Measurements from ENCODE around the gene RPL27A.

RPL27A gene

DNA sequence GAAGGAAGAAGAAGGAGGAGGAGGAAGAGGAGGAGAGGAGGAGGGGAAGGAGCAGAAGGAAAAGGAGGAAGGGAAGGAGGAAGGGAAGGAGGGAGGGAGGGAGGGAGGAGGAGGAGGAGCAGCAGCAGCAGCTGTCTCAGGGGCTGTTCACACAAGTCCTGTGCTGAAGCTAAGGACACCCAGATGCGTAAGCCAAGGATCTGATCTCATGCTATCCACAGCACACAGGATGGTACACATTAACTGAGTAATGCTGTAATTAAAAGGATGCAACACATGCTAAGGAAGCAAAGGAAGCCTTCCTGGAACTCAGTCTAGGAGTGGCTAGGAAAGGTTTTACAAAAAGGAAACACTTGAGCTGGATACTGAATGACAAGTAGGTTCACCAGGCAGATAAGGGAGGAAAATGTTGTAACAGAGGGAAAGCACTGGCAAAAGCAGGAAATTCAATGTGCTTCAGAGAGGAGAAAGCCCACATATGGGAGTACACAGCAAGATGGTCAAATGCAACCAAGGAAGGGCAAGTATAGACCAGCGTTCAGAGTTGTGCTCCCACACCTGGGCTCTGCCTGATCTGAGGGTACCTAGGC is 32.1 kb upstream of the RPL27A start:
- no peaks in the 10 kb centered on the region for H3K9me3 ChIP-seq
- TF ChIP-seq, protein P1, sequence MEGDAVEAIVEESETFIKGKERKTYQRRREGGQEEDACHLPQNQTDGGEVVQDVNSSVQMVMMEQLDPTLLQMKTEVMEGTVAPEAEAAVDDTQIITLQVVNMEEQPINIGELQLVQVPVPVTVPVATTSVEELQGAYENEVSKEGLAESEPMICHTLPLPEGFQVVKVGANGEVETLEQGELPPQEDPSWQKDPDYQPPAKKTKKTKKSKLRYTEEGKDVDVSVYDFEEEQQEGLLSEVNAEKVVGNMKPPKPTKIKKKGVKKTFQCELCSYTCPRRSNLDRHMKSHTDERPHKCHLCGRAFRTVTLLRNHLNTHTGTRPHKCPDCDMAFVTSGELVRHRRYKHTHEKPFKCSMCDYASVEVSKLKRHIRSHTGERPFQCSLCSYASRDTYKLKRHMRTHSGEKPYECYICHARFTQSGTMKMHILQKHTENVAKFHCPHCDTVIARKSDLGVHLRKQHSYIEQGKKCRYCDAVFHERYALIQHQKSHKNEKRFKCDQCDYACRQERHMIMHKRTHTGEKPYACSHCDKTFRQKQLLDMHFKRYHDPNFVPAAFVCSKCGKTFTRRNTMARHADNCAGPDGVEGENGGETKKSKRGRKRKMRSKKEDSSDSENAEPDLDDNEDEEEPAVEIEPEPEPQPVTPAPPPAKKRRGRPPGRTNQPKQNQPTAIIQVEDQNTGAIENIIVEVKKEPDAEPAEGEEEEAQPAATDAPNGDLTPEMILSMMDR (IDR thresholded peaks at IDR 0.05), result no peak
- peaks cover 38% of the 10 kb centered on the region for H3K36me3 ChIP-seq
- H3K27me3 ChIP-seq, result no peaks in the 10 kb centered on the region
- H3K27ac ChIP-seq, result no peak overlapping the region
- H3K4me1 ChIP-seq (ENCODE audit: control insufficient read depth in 1 of 2, insufficient read depth in 1 of 2, low read depth in 1 of 2, low read length in 1 of 2), result no peaks in the 10 kb centered on the region
- no peak overlapping the region for H3K4me3 ChIP-seq (ENCODE audit: low read depth in 1 of 2, low read length in 1 of 2)

DNA sequence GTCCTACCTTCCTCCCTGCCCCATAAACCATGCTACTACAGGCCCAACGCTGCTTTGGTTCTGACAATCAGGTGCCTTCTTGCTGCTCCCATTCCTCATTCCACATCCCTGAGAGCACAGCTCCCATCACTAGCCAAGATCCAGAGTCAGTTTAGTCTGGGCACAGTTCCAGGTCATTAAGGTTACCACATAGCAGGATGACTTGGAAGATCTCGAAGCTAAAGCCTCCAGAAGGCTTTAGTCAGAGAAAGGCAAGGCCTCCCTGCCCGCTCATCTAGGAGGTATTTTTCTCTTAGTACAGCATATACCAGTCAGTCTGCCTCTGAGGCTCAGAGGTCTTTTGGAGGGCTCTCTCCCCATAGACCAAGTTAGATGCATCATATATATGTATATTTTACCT is 30.5 kb upstream of the RPL27A start:
- TF ChIP-seq, protein P1 (IDR thresholded peaks at IDR 0.05), result no peak
- Histone ChIP-seq H3K36me3 (peaks cover 27% of the 10 kb centered on the region), H3K27ac (no peak overlapping the region), H3K4me3 (ENCODE audit: low read depth in 1 of 2, low read length in 1 of 2) (no peak overlapping the region), H3K9me3 (no peaks in the 10 kb centered on the region), H3K4me1 (ENCODE audit: control insufficient read depth in 1 of 2, insufficient read depth in 1 of 2, low read depth in 1 of 2, low read length in 1 of 2) (no peaks in the 10 kb centered on the region), H3K27me3 (no peaks in the 10 kb centered on the region)

DNA sequence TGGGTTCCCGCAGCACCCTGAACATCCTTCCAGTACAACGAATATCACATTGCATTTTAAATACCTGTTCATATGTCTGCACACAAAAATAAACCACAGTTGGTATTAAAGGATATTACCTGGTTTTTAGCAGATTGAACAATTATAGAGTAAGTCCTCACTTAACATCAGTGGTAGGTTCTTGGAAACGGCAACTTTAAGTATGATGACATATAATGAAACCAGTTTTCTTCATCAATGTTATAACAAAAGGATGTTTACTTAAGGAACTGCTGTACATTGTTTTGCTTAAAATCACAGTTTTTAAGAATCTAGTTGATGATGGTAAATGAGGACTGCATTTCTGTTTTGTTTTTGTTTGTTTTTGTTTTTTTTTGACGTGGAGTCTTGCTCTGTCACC is 28.1 kb upstream of the RPL27A start:
- Histone ChIP-seq H3K9me3 (no peaks in the 10 kb centered on the region), H3K4me1 (ENCODE audit: control insufficient read depth in 1 of 2, insufficient read depth in 1 of 2, low read depth in 1 of 2, low read length in 1 of 2) (no peaks in the 10 kb centered on the region), H3K4me3 (ENCODE audit: low read depth in 1 of 2, low read length in 1 of 2) (no peak overlapping the region), H3K27me3 (no peaks in the 10 kb centered on the region), H3K36me3 (peaks cover 6% of the 10 kb centered on the region), H3K27ac (no peak overlapping the region)
- TF ChIP-seq, protein P1 (IDR thresholded peaks at IDR 0.05), result no peak

DNA sequence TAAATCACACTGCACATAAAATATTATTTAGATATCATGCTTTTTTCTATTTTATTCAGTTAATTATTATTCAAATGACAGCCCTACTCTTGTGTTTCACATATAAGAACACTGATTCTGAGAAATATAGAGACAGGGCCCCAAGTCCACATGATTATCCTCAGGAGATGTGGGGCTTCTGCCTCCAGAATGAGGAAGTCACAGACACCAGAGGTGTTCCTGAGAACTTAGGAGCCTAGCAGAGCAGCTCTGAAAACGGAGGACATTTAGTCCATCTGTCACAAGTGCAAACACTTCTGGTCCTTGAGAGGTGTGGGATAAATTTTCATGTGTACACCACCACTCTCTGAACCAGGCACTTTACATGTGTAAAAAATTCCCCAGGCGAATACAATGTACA is 26.3 kb upstream of the RPL27A start:
- H3K9me3 ChIP-seq, result no peaks in the 10 kb centered on the region
- no peak overlapping the region for H3K27ac ChIP-seq
- no peak overlapping the region for H3K4me3 ChIP-seq (ENCODE audit: low read depth in 1 of 2, low read length in 1 of 2)
- no peaks in the 10 kb centered on the region for H3K4me1 ChIP-seq (ENCODE audit: control insufficient read depth in 1 of 2, insufficient read depth in 1 of 2, low read depth in 1 of 2, low read length in 1 of 2)
- no peaks in the 10 kb centered on the region for H3K36me3 ChIP-seq
- TF ChIP-seq, protein P1 (IDR thresholded peaks at IDR 0.05), result no peak
- no peaks in the 10 kb centered on the region for H3K27me3 ChIP-seq

DNA sequence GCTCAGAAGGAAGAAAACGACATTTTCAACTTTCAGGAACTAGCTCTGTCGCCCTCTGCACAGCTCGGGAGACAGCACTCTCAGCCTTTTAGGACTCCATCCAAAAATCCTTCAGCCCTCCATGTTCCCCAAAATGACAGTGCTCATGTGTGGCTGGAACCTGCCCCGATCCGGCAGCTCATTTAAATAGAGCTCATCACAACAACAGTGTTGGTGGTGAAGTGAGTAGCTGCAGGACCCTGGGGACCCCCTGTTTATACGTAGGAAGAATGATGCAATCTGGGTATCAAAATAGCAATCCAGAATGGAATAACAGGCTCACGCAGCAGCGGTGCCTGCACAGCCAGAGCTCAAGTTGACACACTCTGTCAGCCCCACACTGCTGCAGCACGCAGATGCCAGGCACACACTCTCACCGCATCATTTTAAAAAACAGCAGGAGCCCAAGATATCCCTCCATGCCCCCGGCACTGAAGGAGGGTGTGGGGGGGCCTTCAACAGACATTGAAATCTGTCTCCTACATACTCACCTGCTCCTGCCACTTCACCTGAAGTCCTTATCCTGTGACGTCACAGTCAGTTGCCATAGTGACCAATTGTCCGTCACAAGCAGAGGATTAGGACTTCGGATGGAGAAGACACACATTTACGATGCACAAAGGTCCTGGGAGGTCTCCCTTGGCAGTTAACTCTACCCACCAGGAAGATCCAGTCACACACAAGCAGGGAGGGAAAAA is 24.1 kb upstream of the RPL27A start:
- TF ChIP-seq, protein P1 (IDR thresholded peaks at IDR 0.05), result no peak
- Histone ChIP-seq H3K9me3 (no peaks in the 10 kb centered on the region), H3K4me3 (ENCODE audit: low read depth in 1 of 2, low read length in 1 of 2) (no peak overlapping the region), H3K27me3 (no peaks in the 10 kb centered on the region), H3K27ac (no peak overlapping the region), H3K4me1 (ENCODE audit: control insufficient read depth in 1 of 2, insufficient read depth in 1 of 2, low read depth in 1 of 2, low read length in 1 of 2) (no peaks in the 10 kb centered on the region), H3K36me3 (no peaks in the 10 kb centered on the region)
